OCI-LY3 (cell line): ENCODE measurements around the gene SLC50A1.

Experiments
- CTCF ChIP-seq: fragments of 200-600, 300-600 bp; sonication (generic); IDR thresholded peaks from 2 replicates; pipeline ENCODE4 v1.5.1; 2014; ENCODE audit warnings: antibody characterized with exemption, low read length, low read depth
- EZH2phosphoT487 ChIP-seq: fragments of 200-600 bp; shearing (Covaris generic); IDR thresholded peaks from 2 replicates; pipeline ENCODE4 v1.6.1; 2018; ENCODE audit warnings: antibody characterized with exemption, mixed run types, low read depth

- TF ChIP-seq CTCF (no peak), EZH2phosphoT487 (no peak)
Measured at GRCh38 chr1:155177192-155177917, 41.7 kb downstream of the SLC50A1 start.
